HG03521 (cell line): Measurements from ENCODE around the gene TANC2.

Source experiments
- ATAC-seq: cut with Tn5 transposase; IDR thresholded peaks from one replicate; pipeline ENCODE4 v1.9.1; 2021; ENCODE audit warnings: mild to moderate bottlenecking, moderate library complexity; ENCODE audit not compliant: unreplicated experiment

TANC2 gene

DNA sequence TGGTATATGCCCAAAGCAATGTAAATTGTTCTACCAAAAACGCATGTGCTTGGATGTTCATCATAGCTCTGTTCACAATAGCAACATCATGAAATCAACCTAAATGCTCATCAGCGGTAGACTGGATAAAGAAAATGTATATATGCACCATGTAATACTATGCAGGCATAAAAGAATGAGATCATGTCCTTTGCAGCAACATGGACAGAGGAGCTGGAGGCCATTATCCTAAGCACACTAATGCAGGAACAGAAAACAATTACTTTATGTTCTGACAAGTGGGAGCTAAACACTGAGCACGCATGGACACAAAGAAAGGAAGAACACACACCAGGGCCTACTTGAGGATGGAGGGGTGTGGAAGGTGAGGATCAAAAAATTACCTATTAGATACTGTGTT lies 33.7 kb downstream of the TANC2 start:
- no peak for ATAC-seq

DNA sequence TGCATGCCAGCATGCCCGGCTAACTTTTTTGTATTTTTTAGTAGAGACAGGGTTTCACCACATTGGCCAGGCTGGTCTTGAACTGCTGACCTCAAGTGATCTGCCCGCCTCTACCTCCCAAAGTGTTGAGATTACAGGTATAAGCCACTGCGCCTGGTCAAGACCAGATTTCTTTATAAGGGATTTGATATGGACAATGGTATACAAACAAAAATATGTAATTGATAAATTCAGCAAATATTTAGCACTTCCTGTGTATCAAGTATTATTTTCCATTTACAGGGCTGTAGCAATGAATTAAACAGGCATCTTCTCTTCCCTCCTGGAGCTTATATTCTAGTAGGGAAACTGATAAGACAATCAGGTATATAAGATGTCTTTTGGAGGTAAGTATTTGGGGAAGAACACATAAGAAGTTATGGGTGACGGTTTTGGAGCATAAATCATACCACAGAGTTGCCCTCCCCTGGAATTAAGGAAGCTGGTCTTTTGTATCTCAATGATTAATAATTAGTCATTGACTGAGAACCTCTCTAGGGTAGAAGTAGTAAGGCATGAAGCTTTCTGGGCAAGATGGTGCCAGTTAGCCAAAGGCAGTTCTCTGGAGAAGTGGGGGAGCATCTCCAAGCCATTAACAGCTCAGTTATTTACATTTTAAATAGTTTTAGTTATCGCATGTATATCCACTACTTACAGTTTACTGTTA lies 35.8 kb downstream of the TANC2 start:
- ATAC-seq = no peak

DNA sequence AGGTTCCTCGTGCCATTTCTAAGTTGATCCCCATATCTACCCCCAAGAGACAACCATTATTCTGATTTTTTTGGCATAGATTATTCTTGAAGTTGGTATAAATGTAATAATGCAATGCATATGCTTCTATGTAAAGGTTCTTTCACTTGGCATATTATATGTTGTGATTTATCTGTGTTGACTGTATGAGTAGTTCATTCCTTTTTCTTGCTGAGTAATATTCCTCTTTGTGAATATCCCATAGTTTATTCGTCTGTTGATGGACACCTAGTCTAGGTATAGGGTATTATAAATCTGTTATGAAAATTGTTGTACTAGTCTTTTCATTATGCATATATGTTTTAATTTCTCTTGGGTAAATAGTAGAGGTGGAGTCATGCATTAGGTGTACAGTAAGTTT lies 36.6 kb downstream of the TANC2 start:
- no peak for ATAC-seq

DNA sequence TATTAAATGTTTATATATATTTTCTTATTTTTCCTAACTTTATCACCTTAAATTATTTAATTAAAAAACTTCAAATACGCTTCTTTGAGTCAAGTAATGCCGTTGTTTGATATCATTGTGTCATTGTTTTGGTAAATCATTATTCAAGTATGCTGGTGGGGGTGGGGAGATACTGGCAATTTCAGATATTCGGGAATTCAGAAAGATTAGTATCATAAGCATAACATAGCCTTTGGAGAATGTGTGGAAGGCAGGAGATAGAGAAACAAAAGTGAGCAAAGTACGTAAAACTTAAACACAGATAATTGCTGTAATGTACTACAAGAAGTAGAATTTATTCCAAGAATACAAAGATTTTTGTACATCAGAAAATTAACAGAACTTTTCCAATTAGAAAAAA lies 49.8 kb downstream of the TANC2 start:
- ATAC-seq = no peak
